Measurements from ENCODE around the gene MAP3K5. TPM values are rescaled to one million over a fixed set of nuclear protein-coding genes. Genes with fewer than 3 reads are reported as not detected.
"Not testable (repeated sequence)": the region's sequence is repeated elsewhere in the genome, so short reads cannot be mapped to it uniquely, and the experiment has no call there.

Gene MAP3K5
- polyA plus RNA-seq, 3 donors, result 9.6 to 12.0 (median 11.1) TPM

- WGBS (ENCODE audit: insufficient coverage), result 100% methylated on average over 2 of the region's 2 CpGs
- Histone ChIP-seq H4K20me1 (ENCODE audit: insufficient read depth, low read length) (no peaks in the 10 kb centered on the region), H3K27ac (ENCODE audit: low read depth in 1 of 2, low read length in 2 of 2) (no peak overlapping the region), H3K79me2 (ENCODE audit: insufficient read depth, low read length) (no peaks in the 10 kb centered on the region), H3K9ac (ENCODE audit: insufficient read depth, low read length, poor library complexity, severe bottlenecking) (no peak overlapping the region), H3K27me3 (ENCODE audit: control insufficient read depth in 2 of 2, insufficient read depth in 2 of 2, low read length in 2 of 2) (no peaks in the 10 kb centered on the region), H3K4me1 (ENCODE audit: control insufficient read depth in 1 of 2, insufficient read depth in 2 of 2, low read length in 2 of 2) (peaks cover 1 to 3% of the 10 kb centered on the region in 2 donors), H3K4me2 (replicated peaks; ENCODE audit: extremely low read depth, low read length, poor library complexity, severe bottlenecking) (no peak overlapping the region), H3K36me3 (replicated peaks in 1 of 2; ENCODE audit: control insufficient read depth in 1 of 2, insufficient read depth in 2 of 2, low read length in 2 of 2) (no peaks in the 10 kb centered on the region), H2AFZ (ENCODE audit: insufficient read depth, low read depth, low read length, poor library complexity, severe bottlenecking) (no peak overlapping the region), H3K4me3 (replicated peaks in 1 of 3; ENCODE audit: low read depth in 2 of 3, low read length in 3 of 3) (no peak overlapping the region), H3K9me3 (replicated peaks in 1 of 2; ENCODE audit: control insufficient read depth in 1 of 2, insufficient read depth in 1 of 2, low read length in 2 of 2) (no peaks in the 10 kb centered on the region)
- TF ChIP-seq, protein P1, sequence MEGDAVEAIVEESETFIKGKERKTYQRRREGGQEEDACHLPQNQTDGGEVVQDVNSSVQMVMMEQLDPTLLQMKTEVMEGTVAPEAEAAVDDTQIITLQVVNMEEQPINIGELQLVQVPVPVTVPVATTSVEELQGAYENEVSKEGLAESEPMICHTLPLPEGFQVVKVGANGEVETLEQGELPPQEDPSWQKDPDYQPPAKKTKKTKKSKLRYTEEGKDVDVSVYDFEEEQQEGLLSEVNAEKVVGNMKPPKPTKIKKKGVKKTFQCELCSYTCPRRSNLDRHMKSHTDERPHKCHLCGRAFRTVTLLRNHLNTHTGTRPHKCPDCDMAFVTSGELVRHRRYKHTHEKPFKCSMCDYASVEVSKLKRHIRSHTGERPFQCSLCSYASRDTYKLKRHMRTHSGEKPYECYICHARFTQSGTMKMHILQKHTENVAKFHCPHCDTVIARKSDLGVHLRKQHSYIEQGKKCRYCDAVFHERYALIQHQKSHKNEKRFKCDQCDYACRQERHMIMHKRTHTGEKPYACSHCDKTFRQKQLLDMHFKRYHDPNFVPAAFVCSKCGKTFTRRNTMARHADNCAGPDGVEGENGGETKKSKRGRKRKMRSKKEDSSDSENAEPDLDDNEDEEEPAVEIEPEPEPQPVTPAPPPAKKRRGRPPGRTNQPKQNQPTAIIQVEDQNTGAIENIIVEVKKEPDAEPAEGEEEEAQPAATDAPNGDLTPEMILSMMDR (IDR thresholded peaks at IDR 0.05), result no peak
- H3K27me3 Mint-ChIP-seq (ENCODE audit: low read depth in 3 of 3), result peaks cover 0 to 2% (median 1%) of the 10 kb centered on the region in 3 donors
- intact Hi-C loops (cut with micrococcal nuclease), result no loop called here
- no peak overlapping the region for H3K27ac Mint-ChIP-seq
- H3K36me3 Mint-ChIP-seq, result no peaks in the 10 kb centered on the region
- H3K4me1 Mint-ChIP-seq, result peaks cover 7% of the 10 kb centered on the region
- peaks cover 0 to 2% (median 0%) of the 10 kb centered on the region in 7 donors for H3K9me3 Mint-ChIP-seq
- DNase-seq, result no peak
- H3K4me3 Mint-ChIP-seq, result no peak overlapping the region
Observed at GRCh38 chr6:136816656-136817055, 24.4 kb upstream of the MAP3K5 start.

GRCh38 chr6:136815608-136816007 is 23.3 kb upstream of the MAP3K5 start:
- H3K4me3 ChIP-seq (replicated peaks in 1 of 3; ENCODE audit: low read depth in 2 of 3, low read length in 3 of 3); H3K4me2 ChIP-seq (replicated peaks; ENCODE audit: extremely low read depth, low read length, poor library complexity, severe bottlenecking); H3K9me3 ChIP-seq (replicated peaks in 1 of 2; ENCODE audit: control insufficient read depth in 1 of 2, insufficient read depth in 1 of 2, low read length in 2 of 2); H3K9ac ChIP-seq (ENCODE audit: insufficient read depth, low read length, poor library complexity, severe bottlenecking); H3K79me2 ChIP-seq (ENCODE audit: insufficient read depth, low read length); H3K36me3 Mint-ChIP-seq; H3K4me3 Mint-ChIP-seq; H3K27ac ChIP-seq (ENCODE audit: low read depth in 1 of 2, low read length in 2 of 2); H3K4me1 Mint-ChIP-seq; H2AFZ ChIP-seq (ENCODE audit: insufficient read depth, low read depth, low read length, poor library complexity, severe bottlenecking); H4K20me1 ChIP-seq (ENCODE audit: insufficient read depth, low read length); DNase-seq; H3K27me3 Mint-ChIP-seq (ENCODE audit: low read depth in 3 of 3); H3K27me3 ChIP-seq (ENCODE audit: control insufficient read depth in 2 of 2, insufficient read depth in 2 of 2, low read length in 2 of 2); H3K9me3 Mint-ChIP-seq; H3K36me3 ChIP-seq (replicated peaks in 1 of 2; ENCODE audit: control insufficient read depth in 1 of 2, insufficient read depth in 2 of 2, low read length in 2 of 2); intact Hi-C loops (cut with micrococcal nuclease); H3K4me1 ChIP-seq (ENCODE audit: control insufficient read depth in 1 of 2, insufficient read depth in 2 of 2, low read length in 2 of 2); H3K27ac Mint-ChIP-seq: not testable (repeated sequence)
- no CpG with 5 or more reads among the region's 1 CpG for WGBS (ENCODE audit: insufficient coverage)

All from CD14-positive monocyte (primary cell).